NCI-H510A treated with DMSO at 0.1 percent for 48 hours (cell line): ENCODE measurements around the gene OR2G2.

Experiments
- DNase-seq: peaks from one replicate; lab custom pipeline; 2025; lab: John Stamatoyannopoulos, UW

OR2G2 gene

GRCh38 chr1:247588060-247588459, at the start of gene OR2G2:
Gene OR2G2 (plus strand): TSS chr1:247588360. CDS start chr1:247588360, 0 bp downstream.
- DNase-seq, result no peak

GRCh38 chr1:247538561-247538960, 49.6 kb upstream of the OR2G2 start:
- DNase-seq, result no peak

- DNase-seq, result no peak
These were observed 48.9 kb upstream of the OR2G2 start for GRCh38 chr1:247539215-247539614.

GRCh38 chr1:247540581-247540980, 47.6 kb upstream of the OR2G2 start:
- DNase-seq, result no peak

GRCh38 chr1:247542811-247543210, 45.3 kb upstream of the OR2G2 start:
- DNase-seq, result no peak

- DNase-seq, result no peak
These were observed 40.1 kb upstream of the OR2G2 start for GRCh38 chr1:247548092-247548491.

- no peak for DNase-seq
These were observed 39.4 kb upstream of the OR2G2 start, which contains the start of gene GCSAML for GRCh38 chr1:247548769-247549182. Gene GCSAML (plus strand): TSS chr1:247549134. CDS start chr1:247549192, 58 bp downstream.

- DNase-seq, result no peak
These were observed 36.4 kb upstream of the OR2G2 start for GRCh38 chr1:247551721-247552120.

GRCh38 chr1:247552231-247552630, 35.9 kb upstream of the OR2G2 start:
- no peak for DNase-seq

GRCh38 chr1:247557926-247558674, 30.1 kb upstream of the OR2G2 start:
- no peak for DNase-seq

- no peak for DNase-seq
These were observed 26.4 kb upstream of the OR2G2 start for GRCh38 chr1:247561711-247562110.

- DNase-seq, result no peak
These were observed 26.0 kb upstream of the OR2G2 start for GRCh38 chr1:247562198-247562597.

- DNase-seq, result no peak
These were observed 13.9 kb upstream of the OR2G2 start for GRCh38 chr1:247574236-247574635.

GRCh38 chr1:247574664-247575063, 13.5 kb upstream of the OR2G2 start:
- DNase-seq, result no peak

- peak; percentile 3 for DNase-seq
These were observed 11.6 kb upstream of the OR2G2 start for GRCh38 chr1:247576514-247576913.

GRCh38 chr1:247578946-247579460, 9.2 kb upstream of the OR2G2 start:
- DNase-seq, result no peak

GRCh38 chr1:247605286-247605685, 17.1 kb downstream of the OR2G2 start, which contains the start of gene OR2G3:
Gene OR2G3 (plus strand): TSS chr1:247605586. CDS start chr1:247605586, 0 bp downstream.
- DNase-seq, result no peak

- no peak for DNase-seq
These were observed 25.2 kb downstream of the OR2G2 start for GRCh38 chr1:247613405-247613804.

- DNase-seq, result no peak
These were observed 26.5 kb downstream of the OR2G2 start for GRCh38 chr1:247614625-247615024.

GRCh38 chr1:247627951-247628350, 39.8 kb downstream of the OR2G2 start:
- no peak for DNase-seq

GRCh38 chr1:247638011-247638410, 49.9 kb downstream of the OR2G2 start:
- DNase-seq, result no peak

GRCh38 chr1:247638781-247639180, 50.6 kb downstream of the OR2G2 start:
- peak; percentile 14 for DNase-seq
